Mesothelial cell of epicardium (in vitro differentiated cells): ENCODE results near the gene PLAU. TPM values are rescaled to one million over a fixed set of nuclear protein-coding genes. Genes with fewer than 3 reads are reported as not detected.
"Not testable (repeated sequence)": the region's sequence is repeated elsewhere in the genome, so short reads cannot be mapped to it uniquely, and the experiment has no call there.

ENCODE experiments used
- DNase-seq, 2 experiments: peaks; one replicate each; pipeline ENCODE4 v3.0.0; 2021; ENCODE audit warnings: low spot score in 2 of 2; ENCODE audit not compliant: unreplicated experiment in 2 of 2
- H3K27ac Mint-ChIP-seq: 2 replicates; pipeline ENCODE4 v1.8.0; 2021; ENCODE audit warnings: mixed read lengths
- H3K27me3 Mint-ChIP-seq: 2 replicates; pipeline ENCODE4 v1.8.0; 2021; ENCODE audit warnings: low read depth, mixed read lengths
- H3K36me3 Mint-ChIP-seq: 2 replicates; pipeline ENCODE4 v1.8.0; 2021; ENCODE audit warnings: mixed read lengths
- H3K4me1 Mint-ChIP-seq: 2 replicates; pipeline ENCODE4 v1.8.0; 2021; ENCODE audit warnings: mixed read lengths
- H3K4me3 Mint-ChIP-seq: 2 replicates; pipeline ENCODE4 v1.8.0; 2021; ENCODE audit warnings: mild to moderate bottlenecking, moderate library complexity, mixed read lengths
- H3K9me3 Mint-ChIP-seq: 2 replicates; pipeline ENCODE4 v1.8.0; 2021; ENCODE audit warnings: mixed read lengths
- total RNA-seq: library from RNA; stranded (reverse); gene quantifications from 3 replicates; pipeline ENCODE4 v1.2.1, GENCODE V29; 2021
- TF ChIP-seq, protein P1 (sequence below): fragments of 200-600 bp; sonication (generic); IDR thresholded peaks from one replicate; pipeline ENCODE4 v1.5.0; 2021; ENCODE audit warnings: antibody characterized with exemption; ENCODE audit not compliant: unreplicated experiment

The PLAU gene
- total RNA-seq, 1 donor from 2014 or later: 4.7 TPM

DNA sequence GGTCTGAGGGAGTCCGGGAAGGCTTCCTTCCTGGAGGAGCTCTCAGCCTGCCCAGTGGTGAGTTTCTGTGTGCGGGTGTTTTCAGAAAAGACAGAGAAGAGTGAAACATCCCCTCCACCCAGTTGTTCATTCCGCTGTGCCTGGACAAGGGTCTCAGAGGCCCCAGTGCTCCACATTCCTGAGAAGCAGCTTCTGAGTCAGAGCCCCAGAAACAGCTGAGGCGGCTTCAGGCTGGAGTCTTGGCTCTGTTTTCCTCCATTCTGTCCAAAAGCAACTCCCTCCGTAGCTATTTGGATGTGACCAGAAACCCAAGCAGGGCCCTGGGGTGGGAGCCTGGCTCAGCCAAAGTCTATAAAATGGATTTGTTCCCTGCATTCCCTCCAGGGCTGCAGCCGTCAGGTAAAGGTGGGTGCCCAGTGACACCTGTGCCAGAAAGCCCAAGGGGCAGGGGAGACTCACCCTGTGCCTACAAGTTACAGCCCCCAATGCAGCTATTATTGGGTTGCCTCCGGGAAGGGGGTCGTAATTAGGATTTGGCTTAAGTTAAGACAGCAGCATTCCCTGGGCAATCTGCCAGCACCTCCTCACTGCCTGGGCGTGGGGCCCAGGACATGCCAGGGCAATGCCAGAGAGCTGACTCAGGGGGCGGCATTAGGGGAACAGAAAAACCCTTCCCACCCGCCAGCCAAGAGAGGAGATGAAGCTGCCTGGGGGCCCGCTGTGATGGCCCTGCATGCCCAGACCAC lies 23.5 kb upstream of the PLAU start:
- H3K27ac Mint-ChIP-seq: peak overlapping the region; percentile 85
- TF ChIP-seq, protein P1, sequence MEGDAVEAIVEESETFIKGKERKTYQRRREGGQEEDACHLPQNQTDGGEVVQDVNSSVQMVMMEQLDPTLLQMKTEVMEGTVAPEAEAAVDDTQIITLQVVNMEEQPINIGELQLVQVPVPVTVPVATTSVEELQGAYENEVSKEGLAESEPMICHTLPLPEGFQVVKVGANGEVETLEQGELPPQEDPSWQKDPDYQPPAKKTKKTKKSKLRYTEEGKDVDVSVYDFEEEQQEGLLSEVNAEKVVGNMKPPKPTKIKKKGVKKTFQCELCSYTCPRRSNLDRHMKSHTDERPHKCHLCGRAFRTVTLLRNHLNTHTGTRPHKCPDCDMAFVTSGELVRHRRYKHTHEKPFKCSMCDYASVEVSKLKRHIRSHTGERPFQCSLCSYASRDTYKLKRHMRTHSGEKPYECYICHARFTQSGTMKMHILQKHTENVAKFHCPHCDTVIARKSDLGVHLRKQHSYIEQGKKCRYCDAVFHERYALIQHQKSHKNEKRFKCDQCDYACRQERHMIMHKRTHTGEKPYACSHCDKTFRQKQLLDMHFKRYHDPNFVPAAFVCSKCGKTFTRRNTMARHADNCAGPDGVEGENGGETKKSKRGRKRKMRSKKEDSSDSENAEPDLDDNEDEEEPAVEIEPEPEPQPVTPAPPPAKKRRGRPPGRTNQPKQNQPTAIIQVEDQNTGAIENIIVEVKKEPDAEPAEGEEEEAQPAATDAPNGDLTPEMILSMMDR: no peak
- no peaks in the 10 kb centered on the region for H3K36me3 Mint-ChIP-seq
- no peaks in the 10 kb centered on the region for H3K27me3 Mint-ChIP-seq
- H3K9me3 Mint-ChIP-seq: no peaks in the 10 kb centered on the region
- no peak overlapping the region for H3K4me3 Mint-ChIP-seq
- peaks cover 43% of the 10 kb centered on the region for H3K4me1 Mint-ChIP-seq
- DNase-seq: peak in 1 of 2 experiments; percentile 72

DNA sequence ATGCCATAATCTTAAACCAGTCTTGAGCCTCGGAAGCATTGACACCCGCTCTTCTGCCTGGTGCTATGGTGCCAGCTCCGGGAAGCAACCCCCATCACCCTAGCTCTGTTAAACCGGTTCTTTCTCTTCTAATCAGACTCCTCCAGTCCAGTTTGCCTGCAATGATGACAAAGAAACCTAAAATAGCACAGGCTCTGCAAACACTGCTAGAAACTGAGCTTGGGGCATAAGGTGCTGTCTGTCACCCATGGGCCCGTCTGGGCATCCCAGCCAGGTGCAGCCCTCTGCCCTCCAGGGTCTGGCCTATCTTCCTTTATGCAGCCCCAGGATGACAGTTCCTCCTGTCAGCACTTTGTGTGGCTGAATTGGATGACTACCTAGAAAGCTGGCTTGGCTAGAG lies 22.4 kb upstream of the PLAU start:
- TF ChIP-seq, protein P1: no peak
- Mint-ChIP-seq H3K27ac (peak overlapping the region; percentile 85), H3K4me1 (peaks cover 46% of the 10 kb centered on the region), H3K27me3 (no peaks in the 10 kb centered on the region), H3K36me3 (no peaks in the 10 kb centered on the region), H3K9me3 (no peaks in the 10 kb centered on the region), H3K4me3 (no peak overlapping the region)
- DNase-seq: no peak

DNA sequence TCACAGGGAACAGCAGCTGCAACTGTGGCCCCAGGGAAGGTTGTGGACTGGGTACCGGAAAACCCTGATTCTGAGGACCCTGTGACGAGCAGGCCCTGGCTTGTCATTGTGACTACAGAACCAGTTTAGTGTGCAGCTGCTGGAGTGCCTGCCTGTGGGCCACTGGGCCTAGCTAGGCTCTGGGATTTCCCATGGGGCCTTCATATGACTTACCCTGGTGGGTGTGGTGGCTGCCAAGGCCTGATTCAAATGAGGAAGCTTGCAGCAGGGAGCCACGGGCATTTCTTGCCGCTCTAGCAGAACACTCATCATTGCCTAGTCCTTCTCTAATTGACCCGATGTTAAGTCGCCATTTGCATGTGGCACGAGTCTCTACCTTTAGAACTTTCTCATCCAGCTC lies 21.9 kb upstream of the PLAU start:
- Mint-ChIP-seq H3K36me3 (no peaks in the 10 kb centered on the region), H3K4me3 (no peak overlapping the region), H3K9me3 (no peaks in the 10 kb centered on the region), H3K27me3 (no peaks in the 10 kb centered on the region), H3K4me1 (peaks cover 46% of the 10 kb centered on the region), H3K27ac (peak overlapping the region; percentile 85)
- DNase-seq: no peak
- TF ChIP-seq, protein P1: no peak

DNA sequence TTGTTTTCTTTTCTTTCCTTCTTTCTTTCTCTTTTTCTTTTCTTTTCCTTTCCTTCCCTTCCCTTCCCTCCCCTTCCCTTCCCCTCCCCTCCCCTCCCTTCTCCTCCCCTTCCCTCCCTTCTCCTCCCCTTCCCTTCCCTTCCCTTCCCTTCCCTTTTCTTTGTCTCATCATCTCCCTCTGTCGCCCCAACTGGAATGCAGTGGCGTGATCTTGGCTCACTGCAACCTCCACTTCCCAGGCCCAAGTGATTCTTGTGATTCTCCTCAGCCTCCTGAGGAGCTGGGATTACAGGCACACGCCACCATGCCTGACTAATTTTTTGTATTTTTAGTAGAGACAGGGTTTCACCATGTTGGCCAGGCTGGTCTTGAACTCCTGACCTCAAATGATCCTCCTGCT lies 21.5 kb upstream of the PLAU start:
- H3K4me1 Mint-ChIP-seq: peaks cover 46% of the 10 kb centered on the region
- not testable (repeated sequence) for H3K36me3 Mint-ChIP-seq, H3K27me3 Mint-ChIP-seq, H3K27ac Mint-ChIP-seq, H3K9me3 Mint-ChIP-seq, H3K4me3 Mint-ChIP-seq, DNase-seq

DNA sequence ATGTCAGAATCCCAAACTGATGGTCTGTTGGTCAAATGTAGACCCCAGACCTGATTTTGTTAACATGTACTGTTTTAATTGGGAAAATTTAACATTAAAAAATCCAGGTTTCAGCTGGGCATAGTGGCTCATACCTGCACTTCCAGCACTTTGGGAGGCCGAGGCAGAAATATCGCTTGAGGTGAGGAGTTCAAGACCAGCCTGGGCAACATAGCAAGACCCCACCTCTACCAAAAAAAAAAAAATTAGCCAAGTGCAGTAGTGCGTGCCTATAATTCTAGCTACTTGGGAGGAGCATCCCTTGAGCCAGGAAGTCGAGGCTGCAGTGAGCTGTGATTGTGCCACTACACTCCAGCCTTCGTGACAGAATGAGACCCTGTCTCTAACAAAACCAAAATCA lies 20.7 kb upstream of the PLAU start:
- Mint-ChIP-seq H3K4me1 (peaks cover 46% of the 10 kb centered on the region), H3K27ac (no peak overlapping the region), H3K9me3 (no peaks in the 10 kb centered on the region), H3K36me3 (no peaks in the 10 kb centered on the region), H3K27me3 (no peaks in the 10 kb centered on the region), H3K4me3 (no peak overlapping the region)
- DNase-seq: no peak
- TF ChIP-seq, protein P1: no peak

DNA sequence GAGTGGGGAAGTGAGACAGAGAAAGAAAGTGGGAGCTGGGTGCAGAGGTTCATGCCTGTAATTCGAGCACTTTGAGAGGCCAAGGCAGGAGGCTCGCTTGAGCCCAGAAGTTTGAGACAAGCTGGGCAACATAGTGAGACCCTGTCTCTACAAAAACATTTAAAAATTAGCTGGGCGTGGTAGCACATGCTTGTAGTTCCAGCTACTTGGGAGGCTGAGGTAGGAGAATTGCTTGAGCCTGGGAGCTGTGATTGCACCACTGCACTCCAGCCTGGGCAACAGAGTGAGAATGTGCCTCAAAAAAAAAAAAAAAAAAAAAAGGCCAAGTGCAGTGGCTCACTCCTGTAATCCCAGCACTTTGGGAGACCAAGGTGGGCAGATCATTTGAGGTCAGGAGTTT lies 20.1 kb upstream of the PLAU start:
- peaks cover 46% of the 10 kb centered on the region for H3K4me1 Mint-ChIP-seq
- not testable (repeated sequence) for H3K9me3 Mint-ChIP-seq, H3K36me3 Mint-ChIP-seq, H3K4me3 Mint-ChIP-seq, H3K27ac Mint-ChIP-seq, H3K27me3 Mint-ChIP-seq, DNase-seq
